Stimulated activated CD8-positive, alpha-beta memory T cell treated with anti-CD3 and anti-CD28 coated beads, Interleukin-12 subunit alpha, Interleukin-12 subunit beta, amount 100 ng/mL, for 4 hours (primary cell): ENCODE results near the gene SERPINB10.
"Not testable (repeated sequence)": the region's sequence is repeated elsewhere in the genome, so short reads cannot be mapped to it uniquely, and the experiment has no call there.

Experiments
- DNase-seq: peaks from one replicate; pipeline ENCODE4 v3.0.0-alpha.2; 2020; ENCODE audit warnings: low read depth

Gene SERPINB10

GRCh38 chr18:63892566-63892965 is 15.2 kb upstream of the SERPINB10 start:
- no peak for DNase-seq

GRCh38 chr18:63894106-63894772 is 13.5 kb upstream of the SERPINB10 start:
- DNase-seq = no peak

DNA sequence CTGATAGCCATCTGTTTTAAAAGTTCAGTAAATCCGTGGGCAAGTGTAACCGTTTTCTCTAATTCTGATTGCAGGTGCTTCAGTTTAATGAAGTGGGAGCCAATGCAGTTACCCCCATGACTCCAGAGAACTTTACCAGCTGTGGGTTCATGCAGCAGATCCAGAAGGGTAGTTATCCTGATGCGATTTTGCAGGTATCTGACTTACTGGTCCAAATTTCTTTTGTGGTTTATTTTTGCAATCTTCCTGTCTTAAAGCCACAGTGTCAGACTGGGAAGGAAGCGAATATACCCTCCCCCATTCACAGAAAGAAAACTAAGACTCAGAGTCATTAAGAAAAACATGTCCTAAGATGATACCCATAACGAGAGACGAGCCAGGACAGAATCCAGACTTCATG is 12.6 kb upstream of the SERPINB10 start:
- no peak for DNase-seq

DNA sequence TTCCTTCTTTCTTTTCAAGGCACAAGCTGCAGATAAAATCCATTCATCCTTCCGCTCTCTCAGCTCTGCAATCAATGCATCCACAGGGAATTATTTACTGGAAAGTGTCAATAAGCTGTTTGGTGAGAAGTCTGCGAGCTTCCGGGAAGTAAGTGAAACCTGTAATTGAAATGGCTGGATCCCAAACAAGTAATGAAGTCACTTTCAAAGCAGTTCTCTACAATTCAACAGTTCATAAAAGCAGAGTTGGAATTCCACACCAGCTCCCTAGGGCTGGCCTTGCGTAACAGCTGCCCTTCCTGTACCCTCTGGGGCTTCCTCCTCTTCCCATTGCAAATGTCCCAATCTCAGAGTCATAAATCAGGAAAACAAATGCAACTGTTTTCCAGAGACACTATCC is 10.7 kb upstream of the SERPINB10 start:
- no peak for DNase-seq

GRCh38 chr18:63899206-63899605 is 8.6 kb upstream of the SERPINB10 start:
- no peak for DNase-seq

GRCh38 chr18:63903851-63904570 is 3.7 kb upstream of the SERPINB10 start:
- DNase-seq = no peak

GRCh38 chr18:63904694-63905093 is 3.1 kb upstream of the SERPINB10 start:
- no peak for DNase-seq

GRCh38 chr18:63905361-63905760 is 2.4 kb upstream of the SERPINB10 start:
- no peak for DNase-seq

DNA sequence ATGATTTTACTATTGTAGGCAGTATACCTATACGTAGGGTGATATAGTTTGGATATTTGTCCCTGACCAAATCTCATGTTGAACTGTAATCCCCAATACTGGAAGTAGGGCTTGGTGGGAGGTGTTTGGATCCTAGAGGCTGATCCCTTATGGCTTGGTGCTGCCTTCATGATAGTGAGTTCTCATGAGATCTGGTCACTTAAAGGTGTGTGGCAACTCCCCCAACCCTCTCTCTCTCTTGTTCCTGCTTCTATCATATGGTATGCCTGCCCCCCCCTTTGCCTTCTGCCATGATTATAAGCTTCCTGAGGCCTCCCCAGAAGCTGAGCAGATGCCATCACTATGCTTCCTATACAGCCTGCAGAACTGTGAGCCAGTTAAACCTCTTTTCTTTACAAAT is 1.7 kb upstream of the SERPINB10 start:
- no peak for DNase-seq

DNA sequence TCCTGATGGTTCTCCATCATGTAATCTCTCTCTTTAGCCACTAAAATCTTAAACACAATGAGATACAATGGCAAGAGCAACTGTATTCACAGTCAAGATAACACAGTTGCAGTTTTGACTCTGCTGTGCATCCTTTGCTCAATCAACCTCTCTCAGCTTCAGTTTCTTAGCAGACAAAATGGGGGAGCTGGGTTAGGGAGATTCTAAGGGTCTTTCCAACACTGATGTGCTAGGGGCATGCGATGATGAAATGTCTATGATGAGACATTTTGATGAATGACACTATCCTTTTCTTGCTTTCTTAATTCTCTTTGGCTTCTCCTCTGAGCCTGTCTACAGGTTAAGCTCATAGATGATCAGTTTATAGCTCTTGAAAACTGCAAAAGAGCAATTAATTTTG is 1.1 kb downstream of the SERPINB10 start:
- DNase-seq = no peak

- no peak for DNase-seq
These were observed 2.1 kb downstream of the SERPINB10 start for GRCh38 chr18:63909870-63910269.

GRCh38 chr18:63917817-63918216 is 10.1 kb downstream of the SERPINB10 start:
- no peak for DNase-seq

GRCh38 chr18:63922049-63922448 is 14.3 kb downstream of the SERPINB10 start:
- DNase-seq = no peak

- DNase-seq = no peak
These were observed 16.8 kb downstream of the SERPINB10 start for GRCh38 chr18:63924551-63924950.

DNA sequence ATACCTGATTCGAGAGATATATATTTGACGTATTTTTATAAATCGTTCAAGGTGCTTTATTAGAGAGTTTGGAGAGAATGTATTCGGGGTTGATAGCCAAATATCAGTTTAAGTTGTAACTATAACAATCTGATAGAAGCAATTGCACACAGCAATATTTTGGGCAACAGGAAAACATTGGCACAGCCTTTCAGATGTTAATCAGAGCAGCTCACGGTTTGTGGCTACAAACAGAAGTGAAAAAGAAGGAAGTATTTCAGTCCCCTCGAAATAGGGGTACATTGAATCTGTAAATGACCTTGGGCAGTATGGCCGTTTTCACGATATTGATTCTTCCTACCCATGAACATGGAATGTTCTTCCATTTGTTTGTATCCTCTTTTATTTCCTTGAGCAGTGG is 20.6 kb downstream of the SERPINB10 start:
- no peak for DNase-seq

- not testable (repeated sequence) for DNase-seq
These were observed 21.6 kb downstream of the SERPINB10 start for GRCh38 chr18:63929369-63929768.

GRCh38 chr18:63930773-63931354 is 23.1 kb downstream of the SERPINB10 start:
- DNase-seq = no peak

DNA sequence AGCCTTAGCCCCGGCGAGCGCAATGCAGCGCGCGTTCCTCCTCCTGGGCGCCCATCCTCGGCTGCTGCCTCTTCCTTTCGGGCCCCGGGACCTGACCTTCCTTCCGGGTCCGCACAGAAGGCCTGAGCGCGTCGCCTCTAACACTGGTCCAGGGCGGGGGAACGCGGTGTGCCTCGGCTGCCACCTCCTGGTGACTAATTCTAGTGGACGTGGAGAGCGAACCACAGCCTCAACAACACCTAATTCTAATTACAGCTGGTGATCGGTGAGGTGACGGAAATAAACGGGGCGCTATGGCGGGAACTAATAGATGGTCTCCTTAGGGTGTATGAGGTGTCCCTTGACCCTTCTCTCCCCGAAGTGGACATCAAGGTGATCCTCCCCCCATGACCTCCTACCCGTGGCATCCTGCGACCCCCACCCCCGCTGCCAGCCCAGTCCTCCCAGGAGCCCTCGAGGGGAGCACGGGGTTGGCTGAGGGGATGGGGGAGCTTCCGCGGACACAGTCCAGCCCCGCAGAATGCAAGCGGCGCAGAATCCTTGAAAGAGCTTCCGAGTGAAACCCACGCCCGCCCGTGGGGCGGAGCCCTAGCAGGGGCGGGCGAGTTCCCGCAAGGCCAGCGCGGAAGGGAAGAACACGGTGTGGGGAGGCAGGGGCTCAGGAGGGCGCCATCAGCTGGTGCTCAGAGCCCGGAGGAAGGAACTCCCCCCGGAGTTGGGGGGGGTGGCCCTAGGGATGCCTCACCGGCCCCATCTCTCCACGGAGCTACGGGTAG is 28.6 kb downstream of the SERPINB10 start:
- DNase-seq = no peak

- DNase-seq = no peak
These were observed 29.2 kb downstream of the SERPINB10 start for GRCh38 chr18:63936932-63937393.

- DNase-seq = no peak
These were observed 32.2 kb downstream of the SERPINB10 start for GRCh38 chr18:63940008-63940407.

GRCh38 chr18:63940543-63941050 is 32.8 kb downstream of the SERPINB10 start:
- not testable (repeated sequence) for DNase-seq

- DNase-seq = no peak
These were observed 39.5 kb downstream of the SERPINB10 start for GRCh38 chr18:63947051-63947790.
